Measurements from ENCODE around the gene SH3RF1.

The SH3RF1 gene

DNA sequence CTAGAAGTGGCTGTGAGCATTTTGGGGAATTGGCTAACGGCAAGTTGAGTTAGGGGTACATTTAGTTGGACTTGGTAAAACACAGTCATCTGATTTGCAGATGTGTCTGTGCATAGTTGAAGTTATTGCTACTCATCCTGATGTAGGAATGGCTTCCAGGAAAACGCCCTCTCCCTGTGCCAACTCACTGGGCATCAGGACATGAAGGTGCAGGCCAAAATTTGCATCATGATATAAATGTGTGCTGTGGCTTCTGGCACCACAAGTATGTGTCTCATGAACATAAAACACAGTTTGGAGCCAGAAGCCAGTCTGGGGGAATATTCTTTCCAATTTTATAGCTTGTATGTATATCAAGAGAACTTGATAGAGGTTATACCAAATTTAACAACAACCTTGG, 206.5 kb downstream of the SH3RF1 start:
- DNase-seq (ENCODE audit: low read depth in 2 of 2) = no peak

DNA sequence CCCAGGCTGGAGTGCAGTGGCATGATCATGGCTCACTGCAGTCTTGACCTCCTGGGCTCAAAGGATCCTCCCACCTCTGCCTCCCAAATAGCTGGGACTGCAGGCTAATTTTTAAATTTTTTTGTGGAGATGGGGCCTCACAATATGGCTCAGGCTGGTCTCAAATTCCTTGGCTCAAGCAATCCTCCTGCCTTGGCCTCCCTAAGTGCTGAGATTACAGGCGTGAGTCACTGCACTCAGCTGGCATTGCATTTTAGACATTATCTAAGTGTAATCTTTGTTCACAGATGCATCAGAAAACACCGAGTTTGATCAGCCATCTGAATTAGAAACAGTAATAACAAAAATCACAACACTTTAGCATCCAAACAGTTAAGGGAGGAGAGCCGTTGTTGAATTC, 207.3 kb downstream of the SH3RF1 start:
- no peak for DNase-seq (ENCODE audit: low read depth in 2 of 2)

DNA sequence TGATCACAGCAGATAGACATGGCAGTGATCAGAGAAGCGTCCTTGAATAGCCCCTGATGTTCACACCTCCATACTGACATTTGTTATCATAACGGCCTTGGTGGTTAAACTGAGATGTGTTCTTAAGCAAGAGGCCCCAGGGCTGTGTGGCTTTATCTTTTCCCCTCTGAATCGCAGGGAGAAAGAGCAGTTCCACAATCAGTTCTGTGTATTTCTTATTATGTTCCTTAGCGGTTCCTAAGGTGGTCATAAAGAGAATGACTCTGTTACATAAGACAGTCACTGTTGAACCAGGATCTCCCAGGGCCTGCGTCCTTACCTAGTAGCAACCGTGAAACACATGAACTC, 207.9 kb downstream of the SH3RF1 start:
- DNase-seq (ENCODE audit: low read depth in 2 of 2) = no peak

DNA sequence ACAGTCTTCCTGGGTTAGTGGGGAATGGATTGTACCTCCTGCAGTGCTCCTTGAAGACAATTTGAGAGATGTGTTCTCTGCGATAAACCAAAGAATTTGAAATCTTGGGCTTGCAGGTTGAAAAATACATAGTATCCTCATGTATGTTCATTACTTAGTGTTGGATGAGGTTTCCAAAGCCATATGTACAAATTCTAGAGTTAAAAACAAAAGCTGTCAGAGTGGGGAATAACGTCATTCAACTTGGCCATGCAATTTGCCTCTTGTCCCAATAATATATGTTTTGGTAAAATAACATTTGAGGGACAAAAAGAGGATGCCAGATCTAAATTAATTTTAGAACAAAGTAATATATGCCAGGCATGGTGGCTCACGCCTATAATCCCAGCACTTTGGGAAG, 209.4 kb downstream of the SH3RF1 start:
- no peak for DNase-seq (ENCODE audit: low read depth in 2 of 2)

DNA sequence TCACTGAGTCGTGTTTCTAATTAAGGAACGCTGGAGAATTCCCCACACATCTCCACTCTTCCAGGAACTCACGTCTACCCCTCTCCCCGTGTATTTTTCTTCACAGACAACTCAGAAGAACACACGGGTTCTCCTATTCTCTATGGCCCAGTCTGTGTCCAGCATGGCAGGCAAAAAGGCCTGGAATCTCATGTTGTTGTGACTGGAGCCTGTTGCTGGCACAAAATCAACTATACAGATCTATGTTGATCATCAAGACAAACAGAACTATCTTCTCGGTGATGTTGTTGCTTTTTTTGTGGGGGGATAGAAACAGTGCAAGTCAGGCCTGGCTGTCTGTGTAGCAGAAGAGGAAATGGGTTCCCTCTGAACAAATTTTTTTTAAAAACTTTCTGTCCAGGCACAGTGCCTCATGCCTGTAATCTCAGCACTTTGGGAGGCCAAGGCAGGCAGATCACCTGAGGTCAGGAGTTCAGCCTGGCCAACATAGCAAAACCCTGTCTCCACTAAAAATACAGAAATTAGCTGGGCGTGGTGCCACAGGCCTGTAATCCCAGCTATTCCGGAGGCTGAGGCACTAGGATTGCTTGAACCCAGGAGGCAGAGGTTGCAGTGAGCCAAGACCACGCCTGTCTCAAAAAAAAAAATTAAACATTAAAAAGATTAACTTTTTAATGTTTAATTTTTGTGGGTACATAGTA, 210.2 kb downstream of the SH3RF1 start:
- no peak for DNase-seq (ENCODE audit: low read depth in 2 of 2)

DNA sequence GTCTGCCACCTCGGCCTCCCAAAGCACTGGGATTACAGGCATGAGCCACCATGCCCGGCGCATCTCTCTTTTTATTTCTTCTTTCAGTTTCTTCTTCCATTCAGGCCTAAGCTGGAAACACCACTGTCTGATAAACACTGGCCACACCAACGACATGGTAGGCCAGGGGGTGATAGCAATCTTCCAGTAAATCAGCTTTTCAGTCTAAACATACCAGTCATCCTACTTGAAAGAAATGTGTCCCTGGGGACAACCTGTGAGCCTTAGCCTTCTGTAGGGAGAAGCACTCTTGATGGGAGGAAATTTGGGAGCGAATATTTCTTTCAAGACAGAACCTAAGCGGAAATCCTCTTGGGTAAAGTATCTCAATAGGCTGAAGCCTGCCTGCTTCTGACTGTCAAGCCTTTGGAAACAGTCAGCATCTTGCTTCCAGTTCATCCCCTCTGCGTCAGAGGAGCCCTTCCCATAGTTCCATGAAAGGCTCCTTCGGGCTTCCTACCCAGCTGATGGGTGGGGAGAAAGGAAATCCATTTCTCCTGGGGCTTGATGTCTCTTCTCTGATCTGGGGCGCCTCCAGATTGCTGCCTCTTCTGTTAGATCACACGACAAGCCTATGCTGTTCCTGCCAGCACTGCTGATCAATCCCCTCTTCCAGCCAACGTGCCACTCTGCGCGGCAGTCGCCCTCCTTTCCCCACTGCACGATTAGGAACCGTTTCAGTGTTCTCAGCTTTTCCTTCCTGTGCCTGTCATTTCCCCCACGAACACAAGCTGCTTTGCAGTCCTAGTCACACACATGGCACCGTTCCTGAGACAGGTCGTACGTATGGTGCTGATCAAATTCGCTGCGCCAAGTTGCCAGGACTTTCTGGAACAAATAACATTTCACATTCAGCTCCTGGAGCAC, 211.2 kb downstream of the SH3RF1 start:
- DNase-seq (ENCODE audit: low read depth in 2 of 2) = no peak

DNA sequence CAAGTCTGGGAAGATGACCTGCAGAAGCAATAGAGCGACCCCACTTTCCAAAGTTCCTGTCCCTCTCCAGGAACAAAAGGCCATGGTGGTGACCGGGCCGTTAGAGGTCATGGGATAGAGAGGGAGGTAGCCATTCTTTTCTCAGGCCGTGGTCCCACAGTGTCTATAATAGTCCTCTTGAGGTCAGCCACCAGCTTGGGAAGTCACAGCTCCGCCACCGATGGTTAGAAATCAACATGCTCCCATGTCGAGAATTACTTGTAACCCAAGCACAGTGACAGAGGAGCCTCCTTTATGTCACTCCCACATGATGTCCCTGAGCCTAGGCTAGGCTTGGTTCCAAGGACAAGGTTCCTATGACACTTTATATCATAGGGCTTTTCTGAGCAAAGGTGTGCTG, 212.4 kb downstream of the SH3RF1 start:
- DNase-seq (ENCODE audit: low read depth in 2 of 2) = no peak

DNA sequence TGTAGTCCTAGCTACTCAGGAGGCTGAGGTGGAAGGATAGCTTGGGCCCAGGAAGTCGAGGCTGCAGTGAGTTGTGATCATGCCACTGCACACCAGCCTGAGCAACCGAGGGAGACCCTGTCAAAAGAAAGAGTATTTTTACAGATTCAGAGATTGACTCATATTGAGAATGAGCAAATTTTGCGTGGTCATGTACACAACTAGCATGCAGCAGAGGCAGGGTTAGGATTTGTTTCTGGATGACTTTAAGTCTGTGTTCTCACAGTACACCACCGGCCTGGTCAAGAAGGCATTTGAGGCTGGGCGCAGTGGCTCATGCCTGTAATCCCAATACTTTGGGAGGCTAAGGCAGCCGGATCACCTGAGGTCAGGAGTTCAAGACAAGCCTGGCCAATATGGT, 215.9 kb downstream of the SH3RF1 start:
- no peak for DNase-seq (ENCODE audit: low read depth in 2 of 2)

DNA sequence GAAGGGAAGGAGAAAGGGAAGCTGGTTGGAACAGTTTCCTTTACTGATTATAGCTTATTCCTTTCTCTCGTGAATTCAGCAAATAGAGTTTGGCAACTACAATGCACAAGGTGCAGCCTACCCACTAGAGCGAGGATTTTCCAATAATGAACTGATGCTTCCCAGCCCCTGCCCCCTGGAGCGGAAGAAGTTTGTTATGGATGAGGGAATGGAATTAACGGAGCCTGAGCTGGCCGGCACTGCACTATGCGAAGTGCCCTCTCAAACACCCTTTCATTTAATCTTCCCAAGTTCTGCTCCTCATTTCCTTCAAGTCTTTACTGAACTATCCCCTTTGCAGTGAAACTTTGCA, 218.2 kb downstream of the SH3RF1 start:
- DNase-seq (ENCODE audit: low read depth in 2 of 2) = no peak

DNA sequence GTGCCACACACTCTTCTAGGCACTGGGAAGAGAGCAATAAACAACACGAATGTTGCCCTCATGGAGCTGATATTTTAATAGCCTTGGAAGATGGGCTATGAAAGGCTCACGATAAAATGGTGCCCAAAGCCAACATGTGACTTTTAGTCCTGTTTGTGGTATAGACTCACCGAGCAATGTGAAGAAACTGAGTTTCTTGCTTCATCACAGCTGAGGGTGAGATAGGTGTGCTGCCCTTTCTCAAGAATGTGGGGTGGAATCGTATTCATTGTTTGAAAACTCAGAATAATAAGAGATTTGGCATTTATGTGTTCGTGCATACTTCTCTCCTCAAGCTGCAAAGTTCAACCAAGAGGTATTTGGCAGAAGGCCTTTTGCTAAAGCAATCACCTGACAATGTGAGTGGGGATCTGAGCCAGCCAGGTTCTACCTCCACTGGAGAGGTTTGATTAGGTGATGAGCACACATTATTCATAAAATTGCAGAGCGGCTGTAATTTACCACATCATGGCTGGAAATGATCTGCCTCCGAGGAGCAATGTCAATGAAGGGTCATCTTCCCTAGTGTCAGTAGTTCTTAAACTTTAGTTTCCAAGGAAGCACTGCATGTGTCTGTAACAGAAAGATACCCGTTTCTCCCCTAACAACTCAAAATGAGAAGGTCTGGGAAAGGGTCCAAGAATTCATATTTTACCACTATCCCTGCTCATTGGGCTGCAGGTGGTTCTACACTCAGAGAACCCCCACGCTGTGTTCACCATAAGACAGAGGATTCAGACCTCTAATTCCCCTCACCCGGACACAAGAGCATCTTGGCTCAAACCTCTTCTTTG, 218.8 kb downstream of the SH3RF1 start:
- no peak for DNase-seq (ENCODE audit: low read depth in 2 of 2)

DNA sequence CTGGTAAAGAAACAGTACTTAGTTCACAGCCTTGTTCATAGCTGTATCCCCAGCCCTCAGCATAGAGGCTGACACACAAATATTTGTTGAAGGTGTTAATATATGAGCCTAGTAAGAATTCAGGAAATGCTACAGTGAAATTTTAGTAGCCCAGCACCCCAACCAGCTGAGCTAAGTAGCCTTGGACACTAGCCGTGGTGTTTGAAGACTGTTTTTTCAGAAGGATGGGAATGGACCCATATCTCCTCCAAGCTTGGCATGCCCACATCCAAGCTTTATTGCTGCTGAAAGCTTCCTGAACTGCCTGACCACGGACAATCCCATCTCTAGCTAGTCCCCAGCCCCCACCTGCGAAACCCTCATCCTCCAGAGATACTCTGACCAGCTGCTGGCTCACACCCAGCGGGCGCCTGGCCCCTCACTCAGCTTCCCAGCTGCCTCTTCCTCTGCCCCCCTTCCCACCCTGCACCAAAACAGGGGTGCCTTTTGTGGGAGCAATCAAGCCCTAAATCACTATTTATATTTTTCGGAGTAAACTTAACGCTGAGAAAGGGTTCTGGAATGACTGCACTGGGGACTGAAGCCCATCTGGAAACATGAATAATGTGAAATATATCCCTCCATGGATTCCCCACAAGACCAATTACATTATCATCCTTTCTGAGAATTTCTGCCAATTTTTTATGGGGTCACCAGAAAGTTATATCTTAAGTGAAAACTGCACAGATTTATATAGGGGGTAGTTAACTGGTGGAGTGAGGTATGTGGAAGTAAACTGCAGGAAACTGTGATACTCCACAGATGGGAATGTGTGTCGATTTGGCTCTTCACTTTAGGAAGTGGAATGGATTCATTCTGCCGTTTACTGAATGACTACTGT, 219.6 kb downstream of the SH3RF1 start:
- no peak for DNase-seq (ENCODE audit: low read depth in 2 of 2)

DNA sequence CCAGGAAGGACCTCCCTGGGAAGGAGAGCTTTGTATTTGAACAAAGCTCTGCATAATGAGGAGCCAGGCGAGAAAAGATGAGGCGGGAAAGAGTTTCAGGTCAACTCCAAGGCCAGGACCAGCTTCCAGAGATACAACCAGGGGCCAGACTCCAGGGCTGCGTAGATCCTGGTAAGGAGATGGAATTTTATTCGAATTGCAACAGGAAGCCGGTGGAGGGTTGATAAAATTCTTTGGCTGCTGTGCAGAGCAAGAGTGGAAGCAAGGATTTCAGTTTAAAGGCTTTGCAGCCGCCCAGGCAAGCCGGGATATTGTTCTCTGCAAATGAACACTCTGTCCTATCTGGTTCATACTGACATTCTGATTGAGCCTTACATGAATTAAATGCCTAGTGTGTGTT, 220.5 kb downstream of the SH3RF1 start:
- no peak for DNase-seq (ENCODE audit: low read depth in 2 of 2)

DNA sequence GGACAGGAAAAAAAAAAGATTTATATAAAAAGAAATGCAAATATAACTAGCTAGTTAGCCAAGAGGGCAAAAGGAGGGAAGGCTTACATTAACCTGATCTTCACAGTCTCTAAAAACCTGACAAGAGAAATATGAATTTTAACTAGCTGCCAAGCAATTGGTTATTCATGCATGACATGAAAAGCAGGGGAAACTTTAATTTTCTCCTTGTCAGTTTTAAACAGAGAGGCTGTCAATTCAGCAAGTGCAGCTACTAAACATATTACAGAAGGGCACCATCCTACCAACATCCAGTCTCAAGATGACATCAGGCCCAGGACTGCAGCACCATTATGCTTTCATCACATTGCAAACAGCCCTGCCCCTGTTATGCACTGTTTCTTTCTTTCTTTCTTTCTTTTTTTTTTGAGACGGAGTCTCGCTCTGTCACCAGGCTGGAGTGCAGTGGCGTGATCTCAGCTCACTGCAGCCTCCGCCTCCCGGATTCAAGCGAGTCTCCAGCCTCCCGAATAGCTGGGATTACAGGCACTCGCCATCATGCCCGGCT, 221.8 kb downstream of the SH3RF1 start:
- no peak for DNase-seq (ENCODE audit: low read depth in 2 of 2)

DNA sequence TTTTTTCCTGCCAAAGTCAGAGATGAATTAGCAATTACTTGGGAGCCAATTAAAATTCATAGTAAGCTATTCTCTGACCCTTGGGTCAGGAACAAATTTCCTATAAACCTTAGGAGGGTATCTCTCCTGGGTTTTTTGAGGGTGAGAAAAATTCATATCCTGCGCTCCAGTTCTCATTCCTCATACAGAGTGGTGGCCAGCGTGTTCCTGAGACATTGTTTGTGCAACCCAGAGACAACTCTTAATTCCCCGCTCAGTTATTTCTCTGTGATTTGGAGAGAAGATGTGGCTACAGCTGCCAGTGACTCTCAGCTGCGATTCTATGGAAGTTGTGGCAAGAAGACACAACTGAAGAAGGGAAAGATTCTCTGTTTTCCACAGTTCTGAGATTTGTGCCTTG, 222.8 kb downstream of the SH3RF1 start:
- no peak for DNase-seq (ENCODE audit: low read depth in 2 of 2)

DNA sequence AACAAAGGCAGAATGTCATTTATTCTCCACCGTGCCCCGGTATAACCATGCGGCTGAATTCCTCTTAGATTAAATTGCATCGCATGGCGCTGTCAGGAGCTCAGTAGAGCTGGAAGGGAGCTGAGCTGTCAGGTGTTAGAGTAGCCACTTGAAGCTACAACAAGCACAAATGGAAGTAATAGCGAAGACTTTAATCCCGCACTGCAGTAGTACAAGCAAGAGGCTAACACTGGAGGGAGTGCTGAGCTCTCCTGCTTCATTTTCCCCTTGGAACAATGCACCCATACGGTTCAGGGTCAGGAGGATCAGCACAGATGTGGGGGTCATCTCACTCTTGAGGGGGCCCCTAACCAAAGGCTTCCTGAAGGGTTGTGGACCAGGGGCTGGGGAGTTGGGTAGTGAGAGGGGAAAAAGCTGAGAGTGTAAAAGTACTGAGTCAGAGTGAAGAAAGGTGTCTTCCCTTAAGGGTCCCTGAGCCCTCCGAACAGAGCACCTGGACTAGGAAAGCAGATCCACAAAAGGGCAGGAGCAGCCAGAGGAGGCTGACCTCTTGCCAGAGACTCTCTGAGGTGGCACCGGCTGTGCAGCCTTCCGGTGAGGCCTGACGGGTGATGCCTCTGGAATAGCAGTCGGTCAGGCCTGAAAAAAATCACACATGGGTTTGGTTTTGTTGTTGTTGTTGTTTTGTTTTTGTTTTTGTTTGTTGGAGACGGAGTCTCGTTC, 224.7 kb downstream of the SH3RF1 start:
- no peak for DNase-seq (ENCODE audit: low read depth in 2 of 2)

DNA sequence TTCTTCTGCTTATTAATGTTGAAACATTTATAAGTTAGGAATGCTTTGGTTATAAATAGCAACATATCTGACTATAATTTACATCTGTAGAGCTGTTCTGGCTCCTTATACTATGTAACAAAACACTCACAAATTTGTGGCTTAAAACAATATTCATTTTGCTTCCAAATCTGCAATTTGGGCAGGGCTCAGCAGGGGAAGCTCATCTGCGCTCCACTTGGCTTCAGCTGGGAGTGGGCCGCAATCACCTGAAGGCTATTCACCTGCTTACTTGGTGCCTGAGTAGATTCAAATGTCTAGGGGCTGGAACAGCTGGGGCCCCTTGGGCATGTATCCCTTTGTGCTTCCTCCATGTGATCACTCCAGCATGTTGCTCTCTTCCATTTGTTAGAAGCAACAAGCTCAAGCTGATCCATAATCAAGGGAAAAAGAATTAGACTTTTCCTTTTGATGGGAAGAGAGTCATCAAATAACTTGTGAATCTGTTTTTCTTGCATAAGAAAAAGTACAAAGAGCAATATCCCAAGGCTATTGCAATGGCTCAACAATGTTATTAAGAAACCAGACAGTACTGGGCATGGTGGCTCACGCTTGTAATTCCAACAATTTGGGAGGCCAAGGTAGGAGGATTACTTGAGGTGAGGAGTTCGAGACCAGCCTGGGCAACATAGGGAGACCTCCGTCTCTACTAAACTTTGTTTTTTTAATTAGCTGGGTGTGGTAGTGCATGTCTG, 225.9 kb downstream of the SH3RF1 start:
- DNase-seq (ENCODE audit: low read depth in 2 of 2) = no peak

Data from activated CD8-positive, alpha-beta memory T cell treated with anti-CD3 and anti-CD28 coated beads for 4 hours (primary cell).